Skin epidermis (tissue), 12 donors: ENCODE results near the gene CADPS.

Experiments used
- H3K27ac ChIP-seq, 21 experiments: fragments of 200-600 bp; sonication (generic) in 11 of 21; one replicate each; pipeline ENCODE4 v1.5.0; 2020; ENCODE audit warnings: mild to moderate bottlenecking in 3 of 21, inconsistent platforms in 2 of 21, moderate library complexity in 2 of 21
- H3K4me3 ChIP-seq, 7 experiments: fragments of 200-600 bp; sonication (generic) in 2 of 7; one replicate each; pipeline ENCODE4 v1.5.0; 2020; ENCODE audit warnings: inconsistent platforms in 2 of 7, mild to moderate bottlenecking in 2 of 7, moderate library complexity in 1 of 7

The CADPS gene

DNA sequence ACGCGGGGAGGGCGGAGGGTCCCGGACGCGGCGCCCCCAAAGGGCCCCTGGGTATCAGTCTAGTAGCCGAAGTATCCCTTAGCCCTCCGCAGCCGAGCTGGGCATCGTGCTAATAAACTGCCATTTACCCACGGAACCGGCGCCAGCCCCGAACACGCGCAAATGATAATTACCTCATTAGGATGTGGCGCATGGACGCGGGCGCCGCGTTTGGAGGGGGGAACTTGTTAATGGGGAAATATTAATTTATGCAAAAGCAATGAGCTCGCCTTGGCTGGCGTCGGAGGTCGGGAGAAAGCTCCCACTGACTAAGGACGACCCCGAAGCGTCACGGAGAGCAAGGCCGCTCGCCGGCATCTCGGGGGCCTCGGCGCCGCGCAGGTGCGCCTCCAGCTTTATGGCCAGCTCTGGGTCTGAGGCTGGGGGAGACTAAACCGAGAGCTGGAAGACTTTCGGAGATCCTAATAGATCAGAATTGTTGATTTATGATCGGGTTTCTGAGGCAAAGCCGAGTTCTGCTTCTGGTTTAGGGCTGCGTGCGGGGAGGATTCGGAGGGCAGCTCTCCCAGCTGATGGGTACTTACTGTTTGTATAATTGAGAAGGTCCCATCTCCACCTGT is 501.4 kb downstream of the CADPS start:
- no peak overlapping the region for H3K4me3 ChIP-seq
- no peak overlapping the region for H3K27ac ChIP-seq

DNA sequence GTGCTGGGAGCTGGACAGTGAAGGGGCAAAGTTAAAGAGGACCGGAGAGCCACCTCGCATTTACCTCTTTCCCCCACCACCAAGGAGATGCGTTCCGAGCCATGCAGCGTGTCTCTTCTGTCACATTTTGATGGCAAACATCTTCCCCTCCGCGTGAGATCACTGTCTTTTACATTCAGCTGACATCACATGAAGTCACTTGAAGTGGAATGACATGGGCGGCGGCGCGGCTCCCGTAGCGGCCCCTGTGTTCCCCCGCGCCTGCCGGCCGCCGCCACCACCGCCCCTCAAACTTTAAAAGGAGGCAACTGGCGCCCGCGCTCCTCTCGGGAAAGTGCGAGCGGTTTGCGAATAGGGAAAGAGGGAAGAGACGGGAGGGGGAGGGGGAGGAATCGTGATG is 502.0 kb downstream of the CADPS start, which contains the start of gene FEZF2:
TSS of gene FEZF2 (minus strand) at position 336 of the 400 bp plus-strand sequence. CDS start 682 bp downstream, outside the sequence.
- Histone ChIP-seq H3K4me3 (no peak within 1 kb of the TSS), H3K27ac (no peak within 1 kb of the TSS)

DNA sequence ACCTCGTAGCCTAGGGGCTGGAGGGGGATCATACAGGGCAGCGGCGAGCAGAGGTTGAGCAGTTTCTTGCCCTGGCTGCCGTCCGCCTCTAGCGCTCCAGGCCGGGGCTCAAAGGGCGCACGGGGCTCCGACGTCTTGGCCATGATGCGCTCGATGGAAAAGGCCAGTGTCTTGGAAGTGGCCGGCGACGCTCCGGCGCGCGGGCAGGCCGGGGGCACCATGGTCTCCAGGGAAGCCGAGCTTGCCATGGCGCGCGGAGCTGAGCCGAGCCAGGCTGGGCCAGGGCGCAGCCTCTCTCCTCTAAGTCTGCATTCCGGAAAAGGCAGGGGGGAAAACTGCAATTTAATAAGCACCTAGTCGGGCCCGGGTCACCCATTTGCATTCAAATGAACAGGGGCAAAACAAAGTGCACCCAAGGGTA is 502.6 kb downstream of the CADPS start:
- no peak overlapping the region for H3K4me3 ChIP-seq
- H3K27ac ChIP-seq: no peak overlapping the region

GRCh38 chr3:62371720-62372591 is 503.3 kb downstream of the CADPS start:
- Histone ChIP-seq H3K27ac (no peak overlapping the region), H3K4me3 (no peak overlapping the region)

- Histone ChIP-seq H3K27ac (no peak overlapping the region), H3K4me3 (no peak overlapping the region)
Measured at GRCh38 chr3:62370858-62371719, 504.1 kb downstream of the CADPS start.

- H3K4me3 ChIP-seq: no peak overlapping the region
- no peak overlapping the region for H3K27ac ChIP-seq
Measured at GRCh38 chr3:62370112-62370857, 504.9 kb downstream of the CADPS start.

DNA sequence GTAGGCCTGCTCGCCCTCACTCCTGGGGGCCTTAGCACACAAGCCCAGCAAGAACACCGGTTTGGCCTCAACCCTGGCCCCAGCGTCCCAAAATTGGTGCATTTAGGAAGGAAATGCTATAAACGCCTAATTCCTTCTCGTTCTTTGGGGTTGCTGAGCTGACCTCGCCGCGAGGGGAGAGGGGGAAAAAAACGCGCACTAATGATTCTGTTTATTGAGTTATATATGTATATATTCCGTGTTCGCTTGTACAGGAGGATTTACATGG is 505.8 kb downstream of the CADPS start:
- no peak overlapping the region for H3K27ac ChIP-seq
- no peak overlapping the region for H3K4me3 ChIP-seq

DNA sequence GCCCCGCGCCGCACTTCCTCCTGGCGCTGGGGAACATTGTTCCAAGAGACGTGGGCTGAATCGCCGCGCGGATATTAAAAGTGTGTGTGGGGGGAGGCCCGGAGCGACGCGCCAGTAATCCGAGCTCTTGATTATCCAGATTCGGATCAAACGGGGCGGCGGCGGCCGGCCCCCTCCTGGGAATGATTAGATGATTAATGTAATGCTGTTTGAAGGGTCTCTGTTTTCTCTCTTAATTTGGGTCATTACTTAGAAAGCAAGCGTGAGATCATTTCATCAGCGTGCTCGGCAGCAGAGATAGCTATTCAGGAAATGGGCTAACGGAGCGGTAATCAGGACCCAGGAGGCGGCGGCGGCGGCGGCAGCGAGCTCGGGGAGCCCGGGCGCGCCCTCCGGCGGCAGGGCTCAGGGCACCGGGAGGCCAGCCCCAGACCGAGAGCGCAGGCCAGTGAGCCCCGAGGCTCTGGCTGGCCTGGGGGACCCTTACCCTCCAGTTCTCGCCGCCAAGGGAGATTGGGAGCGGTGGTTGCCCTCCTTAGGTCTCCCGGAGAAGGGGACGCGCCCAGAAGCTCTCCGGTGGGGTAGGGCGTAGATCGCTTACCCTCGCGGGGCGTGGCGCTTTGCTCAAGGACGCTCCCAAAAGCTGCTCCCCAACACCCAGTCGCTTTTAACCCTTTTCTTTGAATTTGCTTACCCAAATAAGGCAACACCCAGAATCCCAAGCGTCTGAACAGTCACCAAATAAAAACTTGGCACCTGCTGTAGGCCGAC is 506.3 kb downstream of the CADPS start:
- Histone ChIP-seq H3K27ac (no peak overlapping the region), H3K4me3 (no peak overlapping the region)

DNA sequence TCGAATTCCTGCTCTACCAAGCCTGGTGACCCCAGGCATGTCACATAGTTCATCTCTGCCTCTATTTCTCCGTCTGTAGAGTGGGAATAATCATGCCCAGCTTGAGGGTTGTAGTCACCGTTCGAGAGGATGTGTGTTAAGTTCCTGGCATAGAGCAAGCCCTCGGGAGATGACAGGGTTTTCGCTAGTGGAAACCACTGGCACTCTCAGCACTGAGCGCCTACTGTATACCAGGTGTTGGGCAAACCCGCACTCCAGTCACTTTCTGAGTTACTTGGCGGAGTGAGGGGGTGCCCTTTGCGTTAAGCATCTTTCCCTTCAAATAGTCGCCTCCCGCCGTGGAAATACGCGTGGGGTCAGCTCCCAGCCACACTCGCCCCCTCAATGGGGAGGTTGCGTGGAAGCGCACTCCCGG is 506.9 kb downstream of the CADPS start:
- no peak overlapping the region for H3K27ac ChIP-seq
- no peak overlapping the region for H3K4me3 ChIP-seq

GRCh38 chr3:62367763-62368195 is 507.4 kb downstream of the CADPS start:
- H3K27ac ChIP-seq: no peak overlapping the region
- H3K4me3 ChIP-seq: no peak overlapping the region

GRCh38 chr3:62366126-62366484 is 509.1 kb downstream of the CADPS start:
- Histone ChIP-seq H3K27ac (no peak overlapping the region), H3K4me3 (no peak overlapping the region)

DNA sequence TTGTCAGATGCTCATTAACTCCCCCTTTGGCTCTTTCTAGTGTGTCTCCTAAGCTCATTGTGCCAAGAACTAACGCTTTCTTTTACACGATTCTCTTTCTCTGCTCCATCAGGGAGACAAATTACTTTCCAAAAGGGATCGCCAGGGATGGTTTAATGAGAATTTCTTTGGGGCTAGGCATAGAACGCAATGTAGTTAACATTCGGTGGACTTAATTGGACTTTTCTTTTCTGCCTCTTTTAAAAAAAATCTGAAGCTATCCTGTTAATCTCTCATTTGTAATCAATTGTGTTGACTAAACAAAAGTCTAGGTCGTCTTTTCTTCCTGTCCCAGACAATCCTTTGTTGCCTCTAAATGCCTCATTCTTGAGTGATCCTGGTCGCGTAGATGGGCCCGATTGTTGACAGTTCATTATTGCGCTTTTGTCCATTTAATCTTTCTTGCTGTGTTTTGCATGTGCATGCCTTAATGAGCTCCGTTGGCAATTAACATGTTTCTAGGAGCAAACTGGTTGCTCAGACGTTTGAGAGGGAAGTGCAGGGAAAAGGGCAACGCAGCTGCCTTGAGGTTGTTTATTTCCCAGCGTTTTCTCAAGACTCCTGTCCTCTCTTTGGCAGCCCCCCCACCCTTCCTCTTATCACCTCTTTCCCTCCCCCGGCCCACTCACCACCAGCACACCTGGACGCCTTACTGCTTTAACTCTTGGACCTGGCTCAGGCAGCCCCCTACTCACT is 509.7 kb downstream of the CADPS start:
- H3K4me3 ChIP-seq: no peak overlapping the region

GRCh38 chr3:62364191-62364590 is 511.0 kb downstream of the CADPS start:
- no peak overlapping the region for H3K27ac ChIP-seq

More for the DNA sequence above, 509.7 kb downstream of the CADPS start:
- H3K27ac ChIP-seq: no peak overlapping the region

GRCh38 chr3:62363275-62363674 is 511.9 kb downstream of the CADPS start:
- Histone ChIP-seq H3K27ac (no peak overlapping the region), H3K4me3 (no peak overlapping the region)

More at GRCh38 chr3:62364191-62364590, 511.0 kb downstream of the CADPS start:
- H3K4me3 ChIP-seq: no peak overlapping the region

GRCh38 chr3:62361824-62362223 is 513.4 kb downstream of the CADPS start:
- no peak overlapping the region for H3K27ac ChIP-seq
- no peak overlapping the region for H3K4me3 ChIP-seq

GRCh38 chr3:62361261-62361660 is 514.0 kb downstream of the CADPS start:
- Histone ChIP-seq H3K4me3 (no peak overlapping the region), H3K27ac (no peak overlapping the region)

DNA sequence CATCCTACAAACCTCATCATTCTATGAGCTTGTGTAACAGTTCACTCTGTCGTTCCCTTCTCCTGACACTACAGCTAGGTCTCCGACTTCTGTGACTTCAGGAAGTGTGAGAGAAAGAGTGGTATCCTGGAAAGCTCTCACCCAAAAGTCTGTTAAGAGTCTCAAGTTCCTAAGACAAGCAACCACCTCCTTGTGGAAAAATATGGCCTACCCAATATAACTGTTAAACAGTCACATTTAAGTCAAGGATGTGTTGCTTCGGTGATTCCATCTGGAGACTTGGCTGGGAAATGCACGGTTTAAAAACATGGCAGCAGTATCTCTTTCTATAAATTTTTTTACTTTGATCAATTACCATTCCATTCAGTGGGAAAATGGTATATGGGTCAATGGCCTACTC is 515.7 kb downstream of the CADPS start:
- no peak overlapping the region for H3K27ac ChIP-seq
- H3K4me3 ChIP-seq: no peak overlapping the region

DNA sequence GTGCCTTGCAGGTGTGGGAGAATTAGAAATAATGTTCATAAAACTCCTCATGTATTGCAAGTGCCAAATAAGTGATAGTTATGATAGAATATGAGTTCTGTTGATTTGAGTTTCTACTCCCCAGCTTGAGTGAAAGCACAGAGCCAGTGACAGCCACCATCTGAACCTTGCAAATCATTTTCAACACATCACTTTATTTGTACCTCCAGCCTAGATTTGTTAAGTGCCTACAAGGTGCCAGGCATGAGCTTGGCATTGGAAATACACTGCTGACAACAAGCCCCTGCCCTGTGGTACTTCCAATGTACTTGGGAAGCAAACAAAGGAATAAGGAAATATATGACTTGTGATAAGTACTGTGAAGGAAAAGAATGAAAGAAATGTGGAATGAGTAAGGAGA is 518.9 kb downstream of the CADPS start:
- no peak overlapping the region for H3K27ac ChIP-seq
- no peak overlapping the region for H3K4me3 ChIP-seq
